ENCODE measurements around the gene COBL. TPM values are rescaled to one million over a fixed set of nuclear protein-coding genes. Genes with fewer than 3 reads are reported as not detected.

Gene COBL
- total RNA-seq, 1 experiment from 2014 or later: 52.3 TPM

- no peak overlapping the region for H2BK15ac ChIP-seq (ENCODE audit: low read depth, low read length)
- DNase-seq: no peak
- H3K4me1 ChIP-seq (ENCODE audit: insufficient read depth, low read length): peaks cover 12% of the 10 kb centered on the region; the same call in 1 of the 2 replicates
- Mint-ChIP-seq H3K36me3 (ENCODE audit: insufficient read depth in 1 of 3, low read depth in 3 of 3) (no peaks in the 10 kb centered on the region), H3K27ac (peak overlapping the region in 1 of 3 experiments; percentile 61; a peak in 2 of 7 replicates), H3K4me1 (peaks cover 39 to 52% of the 10 kb centered on the region in 2 experiments), H3K4me3 (no peak overlapping the region), H3K27me3 (ENCODE audit: low read depth) (no peaks in the 10 kb centered on the region), H3K9me3 (no peaks in the 10 kb centered on the region)
- no peak for TF ChIP-seq CTCF (conservative IDR thresholded peaks at IDR 0.05)
- no peak overlapping the region for H3T11ph ChIP-seq (ENCODE audit: low read length)
- no peak overlapping the region for H2BK12ac ChIP-seq (ENCODE audit: insufficient read length, low read depth, low read length)
- no CpG with 5 or more reads among the region's 7 CpGs for WGBS (ENCODE audit: extremely low coverage, insufficient read length, low lambda C conversion rate)
- H3K18ac ChIP-seq (ENCODE audit: insufficient read length, low read depth, low read length): no peak overlapping the region
- no peak overlapping the region for H4K91ac ChIP-seq (ENCODE audit: insufficient read length, low read depth, low read length)
- no peak overlapping the region for H2AK5ac ChIP-seq (ENCODE audit: insufficient read length, low read length)
- no peak overlapping the region for H2BK5ac ChIP-seq (ENCODE audit: insufficient read length, low read length)
- no peak overlapping the region for H2BK120ac ChIP-seq (ENCODE audit: low read depth, low read length, poor library complexity, severe bottlenecking)
- H3K56ac ChIP-seq (ENCODE audit: insufficient read length, low read depth, low read length): no peak overlapping the region
- H2AFZ ChIP-seq (ENCODE audit: low read length): no peak overlapping the region
- H2BK20ac ChIP-seq (ENCODE audit: low read depth, low read length, poor library complexity, severe bottlenecking): no peak overlapping the region
- no peak overlapping the region for H3K14ac ChIP-seq (ENCODE audit: insufficient read depth, low read length)
- no peak overlapping the region for H3K27ac ChIP-seq (ENCODE audit: insufficient read length, low read depth, low read length)
- peaks cover 8% of the 10 kb centered on the region for H3K79me1 ChIP-seq (ENCODE audit: insufficient read depth, low read depth, low read length, poor library complexity, severe bottlenecking)
- no peak overlapping the region for H3K23ac ChIP-seq (ENCODE audit: insufficient read length, low read depth, low read length)
- H3K79me2 ChIP-seq (ENCODE audit: insufficient read depth, low read length): peaks cover 4% of the 10 kb centered on the region; the same call in 1 of the 2 replicates
- H4K5ac ChIP-seq (ENCODE audit: insufficient read length, low read depth, low read length): no peak overlapping the region
- H3K27me3 ChIP-seq (ENCODE audit: insufficient read depth, low read length): no peaks in the 10 kb centered on the region; the same call in 1 of the 2 replicates
- no peak overlapping the region for H3K4ac ChIP-seq (ENCODE audit: low read depth, low read length)
- H4K8ac ChIP-seq (replicated peaks; ENCODE audit: insufficient read length, low read depth, low read length): no peak overlapping the region
- no peaks in the 10 kb centered on the region for H4K20me1 ChIP-seq (ENCODE audit: control insufficient read depth, insufficient read depth, insufficient read length)
- H3K4me2 ChIP-seq (ENCODE audit: insufficient read depth, insufficient read length, low read length): no peak overlapping the region
- no peak overlapping the region for H3K9ac ChIP-seq (ENCODE audit: extremely low read depth, insufficient read length, low read length)
- H3K23me2 ChIP-seq (ENCODE audit: insufficient read length, low read depth, low read length, poor library complexity, severe bottlenecking): no peaks in the 10 kb centered on the region
- H3K9me3 ChIP-seq (ENCODE audit: control insufficient read depth, low read depth, low read length): no peaks in the 10 kb centered on the region
Observed at GRCh38 chr7:51288896-51289622, 27.6 kb downstream of the COBL start.

Data from H9 (cell line).